GM12891 (cell line): ENCODE measurements around the gene COMMD8.

Experiments
- POLR2A ChIP-seq: IDR thresholded peaks from 2 replicates; pipeline ENCODE4 v1.6.1; 2011; ENCODE audit warnings: low read depth, low read length, control low read depth
- POLR2AphosphoS5 ChIP-seq: IDR thresholded peaks from 2 replicates; pipeline ENCODE4 v1.6.1; 2011; ENCODE audit warnings: low read depth, low read length, control low read depth
- SPI1 ChIP-seq: IDR thresholded peaks from 2 replicates; pipeline ENCODE4 v1.6.1; 2011; ENCODE audit warnings: low read depth, low read length, control low read depth
- TAF1 ChIP-seq: IDR thresholded peaks from 2 replicates; pipeline ENCODE4 v1.6.1; 2011; ENCODE audit warnings: low read depth, low read length, control low read depth

GRCh38 chr4:47471064-47471463, 7.6 kb upstream of the COMMD8 start:
- no peak for TF ChIP-seq POLR2A
- TF ChIP-seq SPI1: no peak
- TF ChIP-seq POLR2AphosphoS5: no peak
- no peak for TF ChIP-seq TAF1
